ENCODE measurements around the gene JSRP1.

- TF ChIP-seq ZNF138 (tag by site-specific recombination; IDR thresholded peaks at IDR 0.05; ENCODE audit: borderline replicate concordance) (no peak), CTCF (tag by site-specific recombination; IDR thresholded peaks at IDR 0.05) (no peak), ZNF140 (tag by site-specific recombination; IDR thresholded peaks at IDR 0.05) (no peak), ZFP69B (tag by site-specific recombination; IDR thresholded peaks at IDR 0.05) (no peak), PRDM10 (tag by site-specific recombination; IDR thresholded peaks at IDR 0.05) (no peak)
Measured at GRCh38 chr19:2282862-2283237, 26.6 kb upstream of the JSRP1 start.

Data from HEK293 (cell line).